Smooth muscle cell (in vitro differentiated cells): Measurements from ENCODE around the gene GPX4. TPM values are rescaled to one million over a fixed set of nuclear protein-coding genes. Genes with fewer than 3 reads are reported as not detected.

ENCODE experiments used
- DNase-seq: peaks from one replicate; lab custom pipeline; 2025; ENCODE audit not compliant: unreplicated experiment; lab: John Stamatoyannopoulos, UW
- H2AFZ ChIP-seq: fragments of 200-600 bp; sonication (generic); 2 replicates; pipeline ENCODE4 v1.6.0; 2016; ENCODE audit warnings: antibody characterized with exemption, low read depth, mild to moderate bottlenecking
- H3F3A ChIP-seq: fragments of 200-600 bp; sonication (generic); 2 replicates; pipeline ENCODE4 v1.6.0; 2017; ENCODE audit warnings: antibody characterized with exemption, low read depth
- H3K27ac ChIP-seq: fragments of 200-600 bp; sonication (generic); 2 replicates; pipeline ENCODE4 v1.5.1; 2016; ENCODE audit warnings: low read depth, mild to moderate bottlenecking
- H3K27me3 ChIP-seq: fragments of 200-600 bp; sonication (generic); 2 replicates; pipeline ENCODE4 v1.6.1; 2016; ENCODE audit warnings: low read depth, mild to moderate bottlenecking
- H3K36me3 ChIP-seq: fragments of 200-600 bp; sonication (generic); 2 replicates; pipeline ENCODE4 v1.5.1; 2016; ENCODE audit warnings: low read depth
- H3K4me1 ChIP-seq: fragments of 200-600 bp; sonication (generic); 2 replicates; pipeline ENCODE4 v1.5.1; 2016; ENCODE audit warnings: low read depth
- H3K4me2 ChIP-seq: fragments of 200-600 bp; sonication (generic); 2 replicates; pipeline ENCODE4 v1.6.0; 2016; ENCODE audit warnings: mild to moderate bottlenecking
- H3K4me3 ChIP-seq: fragments of 200-600 bp; sonication (generic); 2 replicates; pipeline ENCODE4 v1.5.1; 2016; ENCODE audit warnings: mild to moderate bottlenecking
- H3K79me2 ChIP-seq: fragments of 200-600 bp; sonication (generic); 2 replicates; pipeline ENCODE4 v1.6.0; 2016; ENCODE audit warnings: low read depth, mild to moderate bottlenecking
- H3K9ac ChIP-seq: fragments of 200-600 bp; sonication (generic); 2 replicates; pipeline ENCODE4 v1.6.0; 2016; ENCODE audit warnings: low read depth
- H3K9me3 ChIP-seq: fragments of 200-600 bp; sonication (generic); replicated peaks from 2 replicates; pipeline ENCODE4 v1.5.1; 2016; ENCODE audit warnings: low read depth
- H4K20me1 ChIP-seq: fragments of 200-600 bp; sonication (generic); 2 replicates; pipeline ENCODE4 v1.6.0; 2016; ENCODE audit warnings: low read depth
- CTCF ChIP-seq: fragments of 200-600 bp; sonication (generic); IDR thresholded peaks from 2 replicates; pipeline ENCODE4 v1.5.1; 2017; ENCODE audit warnings: borderline replicate concordance, mild to moderate bottlenecking, antibody characterized with exemption; ENCODE audit not compliant: insufficient read depth, poor library complexity, severe bottlenecking
- WGBS: methylation state at CpG from one replicate; pipeline ENCODE4 v1.1.7; 2016; ENCODE audit warnings: low lambda C conversion rate; 5-methylcytosine and 5-hydroxymethylcytosine counted together
- polyA plus RNA-seq: library from polyadenylated mRNA; unstranded; fragments of >200 nt; fragmentation: Nextera tagmentation; extraction: Ambion mirVana; gene quantifications from 2 replicates; pipeline ENCODE4 v1.2.1, GENCODE V29; 2016
- total RNA-seq: library from RNA; depleted of rRNA; stranded (reverse); fragments of >200 nt; gene quantifications from 2 replicates; pipeline ENCODE4 v1.2.3, GENCODE V29; 2014

GPX4 gene
- total and polyA plus RNA-seq, 2 experiments from 2014 or later, result 325 to 450 TPM

- WGBS, result 96% methylated on average over 33 of the region's 33 CpGs
- Histone ChIP-seq H3K4me1 (peaks cover 3% of the 10 kb centered on the region), H3F3A (peaks cover 3% of the 10 kb centered on the region), H3K9me3 (no peaks in the 10 kb centered on the region), H3K27me3 (no peaks in the 10 kb centered on the region), H2AFZ (no peak overlapping the region), H3K4me3 (no peak overlapping the region), H3K36me3 (no peaks in the 10 kb centered on the region), H3K27ac (no peak overlapping the region), H3K4me2 (no peak overlapping the region), H3K9ac (no peak overlapping the region), H3K79me2 (peaks cover 32% of the 10 kb centered on the region), H4K20me1 (peaks cover 31% of the 10 kb centered on the region)
- no peak for TF ChIP-seq CTCF
- no peak for DNase-seq
Measured at GRCh38 chr19:1150333-1151036, 46.7 kb downstream of the GPX4 start.

GRCh38 chr19:1151037-1151724, 47.4 kb downstream of the GPX4 start:
- Histone ChIP-seq H3K36me3 (no peaks in the 10 kb centered on the region), H3K9me3 (no peaks in the 10 kb centered on the region), H3K4me2 (no peak overlapping the region), H3K4me1 (peaks cover 5% of the 10 kb centered on the region), H3F3A (peaks cover 6% of the 10 kb centered on the region), H3K79me2 (peaks cover 39% of the 10 kb centered on the region), H3K4me3 (no peak overlapping the region), H3K9ac (no peak overlapping the region), H4K20me1 (peaks cover 38% of the 10 kb centered on the region), H3K27me3 (no peaks in the 10 kb centered on the region), H3K27ac (no peak overlapping the region), H2AFZ (no peak overlapping the region)
- 95% methylated on average over 12 of the region's 12 CpGs for WGBS
- TF ChIP-seq CTCF, result no peak
- DNase-seq, result no peak

- Histone ChIP-seq H3K27me3 (no peaks in the 10 kb centered on the region), H3K27ac (no peak overlapping the region), H3F3A (peaks cover 6% of the 10 kb centered on the region), H3K9me3 (no peaks in the 10 kb centered on the region), H2AFZ (no peak overlapping the region), H3K4me2 (no peak overlapping the region), H3K4me3 (no peak overlapping the region), H3K9ac (no peak overlapping the region), H3K79me2 (peaks cover 47% of the 10 kb centered on the region), H4K20me1 (peaks cover 47% of the 10 kb centered on the region), H3K4me1 (peaks cover 5% of the 10 kb centered on the region), H3K36me3 (no peaks in the 10 kb centered on the region)
- TF ChIP-seq CTCF, result no peak
- no peak for DNase-seq
- 92% methylated on average over 34 of the region's 35 CpGs for WGBS
Measured at GRCh38 chr19:1151917-1152587, 48.3 kb downstream of the GPX4 start.
